SIG-M5 treated with dmso at 0.1 percent for 504 hours (cell line): ENCODE measurements around the gene STEAP2.

Source experiments
- DNase-seq: peaks from one replicate; lab custom pipeline; 2025; ENCODE audit not compliant: unreplicated experiment; lab: John Stamatoyannopoulos, UW

Gene STEAP2

DNA sequence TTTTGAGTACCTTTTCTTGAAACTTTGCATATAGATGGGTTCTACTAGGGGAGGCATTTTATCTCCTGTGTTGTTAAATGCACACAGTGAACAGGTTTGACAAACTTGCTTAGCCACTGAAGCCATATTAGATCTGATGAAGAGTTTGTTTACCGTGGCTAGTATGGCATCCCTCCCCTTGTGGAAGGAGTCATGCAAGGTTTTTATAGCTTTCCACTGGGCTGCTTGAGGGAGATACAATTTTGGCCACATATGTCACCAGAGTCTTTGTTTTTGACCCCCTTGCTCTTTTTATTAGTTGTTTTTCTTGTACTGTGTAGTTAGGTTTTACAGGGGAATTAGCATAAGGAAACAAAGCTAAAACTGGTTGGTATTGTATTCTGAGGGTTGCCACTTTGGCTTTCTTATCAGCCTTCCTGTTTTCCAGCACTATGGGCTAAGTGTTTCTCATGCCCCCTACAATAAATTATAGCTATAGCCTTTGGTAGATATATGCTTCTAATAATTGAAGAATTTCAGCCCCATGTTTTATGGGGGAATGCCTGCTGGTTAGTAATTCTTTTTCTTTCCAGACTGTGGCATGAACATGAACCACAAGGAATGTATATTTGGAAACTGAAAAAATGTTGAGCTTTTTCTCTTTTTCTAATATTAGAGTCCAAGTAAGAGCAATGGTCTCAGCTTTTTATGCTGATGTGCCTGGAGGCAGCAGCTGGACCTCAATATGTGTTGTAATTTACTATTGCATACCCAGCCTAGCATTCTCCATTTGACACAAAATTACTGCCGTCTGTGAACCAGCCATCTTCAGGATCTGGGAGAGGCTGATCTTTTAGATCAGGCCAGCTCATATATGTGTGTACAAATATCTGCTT is 18.4 kb upstream of the STEAP2 start:
- DNase-seq: peak; percentile 35

DNA sequence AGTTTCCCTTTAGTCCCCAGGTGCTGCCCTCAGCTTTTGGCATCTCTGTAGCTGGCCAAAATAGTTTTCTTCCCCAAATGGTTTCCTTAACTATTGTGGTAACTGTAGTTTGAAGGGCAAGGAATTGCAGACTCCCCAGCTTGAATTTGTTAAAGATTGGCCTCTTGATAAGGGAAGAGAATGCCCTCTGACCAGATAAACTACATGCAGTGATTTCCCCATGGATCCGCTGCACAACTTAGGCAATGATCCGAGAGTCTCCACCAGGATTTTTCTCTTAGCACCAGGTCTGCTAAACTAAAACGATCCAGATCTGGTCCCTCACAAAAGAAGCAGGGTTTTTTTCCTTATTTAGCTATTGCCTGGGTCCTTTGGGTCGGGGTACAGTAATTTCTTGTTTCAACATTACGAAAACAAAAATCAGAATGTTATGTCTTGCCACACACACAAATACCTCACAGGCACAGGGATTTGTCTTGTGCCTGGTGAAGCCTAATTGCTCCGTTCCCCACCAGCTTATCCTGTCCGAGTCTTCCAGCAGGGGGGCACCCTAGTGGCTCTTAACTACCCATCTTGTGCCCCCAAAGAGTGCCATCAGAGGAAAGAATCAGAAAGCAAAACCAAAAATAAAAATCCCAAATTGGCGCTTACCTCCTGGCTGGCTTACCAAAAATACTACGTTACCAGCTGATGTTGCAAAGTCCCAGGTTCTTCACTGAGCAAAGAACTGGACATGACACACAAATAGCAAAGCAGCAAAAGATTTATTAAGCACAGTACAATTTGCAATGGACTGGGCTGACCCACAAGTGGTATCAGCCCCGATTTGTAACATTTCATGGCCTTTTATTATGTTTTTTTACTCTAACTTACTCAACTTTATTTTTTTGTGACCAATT is 16.4 kb upstream of the STEAP2 start:
- no peak for DNase-seq

DNA sequence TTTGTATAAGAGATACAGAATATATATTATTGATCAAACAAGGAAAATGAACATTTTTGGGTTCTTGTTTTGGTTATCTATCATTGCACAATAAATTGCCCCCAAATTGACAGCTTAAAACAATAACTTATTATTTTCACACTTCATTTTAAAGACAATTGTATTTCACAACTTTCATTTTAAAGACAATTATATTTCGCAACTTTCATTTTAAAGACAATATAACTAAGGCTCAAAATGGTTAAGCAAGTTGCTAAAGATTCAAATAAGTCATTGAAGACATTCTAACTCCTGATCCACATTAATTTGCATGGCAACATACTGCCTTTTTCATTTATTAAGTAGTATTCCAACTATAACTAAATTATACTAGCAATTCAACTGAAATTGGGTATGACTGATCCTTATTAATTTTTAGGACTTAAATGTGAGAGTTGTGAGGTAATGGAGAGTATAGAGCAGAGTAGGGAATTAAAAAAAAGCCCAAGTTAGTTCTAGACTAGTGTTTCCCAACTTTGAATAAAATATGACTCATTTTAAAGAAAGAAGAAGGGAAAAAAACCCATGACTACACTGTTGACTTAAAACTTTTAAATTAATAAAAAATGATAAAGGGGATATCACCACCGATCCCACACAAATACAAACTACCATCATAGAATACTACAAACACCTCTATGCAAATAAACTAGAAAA is 9.9 kb upstream of the STEAP2 start:
- DNase-seq: no peak

DNA sequence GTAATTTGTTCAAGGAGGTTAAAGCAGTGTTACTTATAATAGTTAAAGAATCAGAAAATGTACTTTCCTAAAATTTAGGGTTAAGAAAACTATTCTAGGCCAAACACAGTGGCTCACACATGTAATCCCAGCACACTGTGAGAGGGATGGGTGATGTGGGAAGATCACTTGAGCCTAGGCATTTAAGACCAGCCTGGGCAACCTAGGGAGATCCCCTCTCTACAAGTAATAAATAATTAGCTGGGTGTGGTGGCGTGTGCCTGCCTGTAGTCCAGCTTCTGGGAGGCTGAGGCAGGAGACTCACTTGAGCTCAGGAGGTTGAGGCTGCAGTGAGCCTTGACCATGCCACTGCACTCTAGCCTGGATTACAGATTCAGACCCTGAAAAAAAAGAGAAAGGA is 3.6 kb upstream of the STEAP2 start:
- no peak for DNase-seq

DNA sequence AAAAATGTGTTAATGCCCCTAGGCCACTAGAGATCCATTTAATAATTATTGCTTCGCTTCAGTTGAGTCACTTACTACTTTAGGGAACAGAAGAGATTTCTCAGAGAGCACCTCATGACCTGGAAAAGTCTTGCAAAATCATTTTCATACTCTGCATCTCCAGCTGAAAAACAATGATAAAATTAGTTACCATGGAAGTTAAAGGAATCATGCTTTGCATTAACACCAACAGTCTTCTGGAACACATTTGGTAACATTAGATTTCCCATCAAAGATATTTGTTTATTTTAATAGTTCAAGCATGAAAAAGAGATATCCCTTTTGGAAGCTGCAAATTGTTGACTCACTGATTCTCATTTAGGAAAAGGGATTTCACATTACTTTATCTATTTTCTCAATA is 1.8 kb upstream of the STEAP2 start:
- DNase-seq: no peak

DNA sequence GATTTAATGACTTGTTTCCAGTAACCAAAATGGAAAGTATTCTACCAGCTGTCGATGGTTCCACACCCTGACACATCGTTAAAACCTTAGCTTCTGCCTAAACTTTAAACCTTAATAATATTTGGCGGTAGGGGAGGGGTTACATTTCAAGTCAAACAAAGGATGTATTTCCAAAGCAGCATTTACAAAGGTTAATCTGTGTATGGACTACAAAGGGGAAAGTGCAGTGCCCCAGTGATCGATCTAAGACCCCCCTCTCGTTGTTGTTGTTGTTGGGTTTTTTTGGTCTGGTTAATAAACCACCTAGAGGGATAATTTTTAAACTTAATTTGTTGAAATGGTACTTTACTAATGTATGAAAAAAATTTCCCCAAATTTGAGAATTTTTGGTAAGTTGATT is 1.1 kb upstream of the STEAP2 start:
- no peak for DNase-seq

DNA sequence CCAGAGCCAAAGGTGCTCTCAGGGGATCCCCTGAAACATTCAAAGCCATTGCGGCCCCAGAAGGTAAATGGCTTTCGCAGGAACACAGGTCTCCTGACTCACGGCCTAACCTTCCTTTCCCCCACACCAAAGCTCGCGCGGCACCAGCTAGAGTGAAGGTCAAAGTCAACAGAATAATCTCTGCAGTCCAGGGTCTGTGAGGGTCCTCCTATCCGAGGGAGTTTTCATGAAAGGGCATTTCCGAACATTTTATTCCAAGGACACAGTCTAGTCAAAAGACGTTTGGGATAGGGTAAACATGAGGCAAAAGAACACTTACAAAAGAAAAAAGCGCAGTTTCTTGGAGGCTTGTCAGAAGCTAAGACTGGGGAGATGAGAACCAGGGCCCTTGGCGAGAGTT is 559 bp upstream of the STEAP2 start:
- DNase-seq: no peak

DNA sequence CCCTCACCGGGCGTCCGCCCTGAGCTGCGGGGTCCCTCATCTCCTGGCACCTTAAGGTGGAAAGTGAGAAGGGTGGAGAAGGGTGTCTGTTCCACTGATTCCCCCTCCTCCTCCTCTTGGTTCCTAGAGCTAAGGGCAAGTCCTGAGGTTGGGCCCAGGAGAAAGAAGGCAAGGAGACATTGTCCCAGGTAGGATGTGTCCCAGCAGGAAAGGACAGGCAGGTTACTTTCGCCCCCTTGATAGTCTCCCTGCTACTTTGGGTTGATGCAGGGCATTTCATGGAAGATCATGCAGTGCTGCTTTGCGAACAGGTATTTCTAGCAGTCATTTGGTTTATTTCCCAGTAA is 582 bp downstream of the STEAP2 start:
- DNase-seq: no peak

DNA sequence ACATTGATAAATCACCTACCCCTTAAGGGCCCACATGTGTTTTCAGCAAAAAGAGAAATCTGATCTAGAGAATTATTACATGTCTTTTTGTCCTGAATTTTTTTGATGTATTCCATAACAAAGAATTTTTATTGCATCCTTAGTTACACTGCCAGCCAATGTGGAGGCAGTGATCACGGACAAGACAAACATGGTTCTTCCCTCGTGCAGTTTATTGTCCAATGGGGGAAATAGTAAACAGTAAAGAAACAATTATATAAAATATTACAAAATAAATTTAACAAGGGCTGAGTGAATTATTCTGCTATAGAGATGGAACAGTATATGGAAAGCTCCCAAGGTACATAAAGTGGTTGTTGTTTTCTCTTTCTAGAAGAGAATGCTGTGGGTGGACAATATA is 2.0 kb downstream of the STEAP2 start:
- no peak for DNase-seq

DNA sequence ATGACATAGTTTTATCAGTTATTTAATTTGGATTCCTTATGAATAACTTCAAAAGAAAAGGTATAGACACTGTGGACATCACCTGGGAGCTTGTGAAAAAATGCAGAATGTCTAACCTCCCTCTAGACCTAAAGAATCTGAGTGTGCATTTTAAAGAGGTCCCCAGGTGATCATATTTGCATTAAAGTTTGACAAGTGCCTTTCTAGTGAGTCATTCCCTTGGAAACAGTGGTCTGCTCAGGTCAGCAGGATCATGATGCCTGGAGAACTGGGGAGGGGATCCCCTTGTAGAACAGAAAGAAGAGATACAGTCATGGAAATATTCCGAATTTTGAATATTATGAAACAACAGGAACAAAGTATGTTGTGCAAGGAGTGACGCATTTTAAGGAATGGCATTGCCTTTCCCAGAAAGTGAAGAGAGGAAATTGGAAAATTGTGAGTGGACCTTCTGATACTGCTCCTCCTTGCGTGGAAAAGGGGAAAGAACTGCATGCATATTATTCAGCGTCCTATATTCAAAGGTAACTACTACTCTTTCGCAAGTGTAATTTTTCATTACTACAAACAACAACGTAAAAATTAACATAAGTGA is 4.6 kb downstream of the STEAP2 start:
- DNase-seq: no peak

DNA sequence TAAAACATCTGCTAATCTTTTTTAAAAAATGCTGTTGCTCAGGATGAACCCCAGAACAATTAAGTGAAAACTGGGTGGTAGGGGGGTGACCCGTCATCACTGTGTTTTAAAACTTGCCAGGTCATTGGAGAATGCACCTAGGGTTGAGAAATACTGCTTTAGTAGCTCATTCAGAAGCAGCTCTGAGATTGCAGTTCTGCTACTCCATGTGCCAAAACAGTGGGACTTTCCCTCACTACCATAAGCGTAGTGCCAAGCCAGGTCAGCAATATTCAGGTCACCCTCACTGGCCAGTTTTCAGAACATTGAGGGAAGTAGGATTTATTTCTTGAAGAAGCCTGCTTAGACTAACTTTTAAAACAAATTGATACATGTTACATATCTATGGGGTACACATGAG is 5.2 kb downstream of the STEAP2 start:
- no peak for DNase-seq

DNA sequence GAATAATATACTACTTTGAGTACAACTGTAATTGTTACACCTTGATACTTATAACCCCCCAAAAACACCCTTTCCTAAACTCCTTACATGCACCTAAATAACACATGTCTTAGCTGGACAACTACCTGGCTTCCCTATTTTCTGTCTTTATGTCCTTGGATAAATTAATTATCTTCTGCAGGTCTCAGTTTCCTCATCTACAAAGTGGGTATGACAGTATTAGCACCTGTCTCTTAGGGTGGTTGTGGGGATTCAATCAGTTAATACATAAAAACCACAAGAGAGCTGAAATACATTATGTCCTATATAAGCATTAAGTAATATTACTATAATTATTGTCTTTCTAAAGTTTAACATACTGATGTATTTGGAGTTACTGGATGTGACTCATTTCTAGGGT is 10.8 kb downstream of the STEAP2 start:
- no peak for DNase-seq

DNA sequence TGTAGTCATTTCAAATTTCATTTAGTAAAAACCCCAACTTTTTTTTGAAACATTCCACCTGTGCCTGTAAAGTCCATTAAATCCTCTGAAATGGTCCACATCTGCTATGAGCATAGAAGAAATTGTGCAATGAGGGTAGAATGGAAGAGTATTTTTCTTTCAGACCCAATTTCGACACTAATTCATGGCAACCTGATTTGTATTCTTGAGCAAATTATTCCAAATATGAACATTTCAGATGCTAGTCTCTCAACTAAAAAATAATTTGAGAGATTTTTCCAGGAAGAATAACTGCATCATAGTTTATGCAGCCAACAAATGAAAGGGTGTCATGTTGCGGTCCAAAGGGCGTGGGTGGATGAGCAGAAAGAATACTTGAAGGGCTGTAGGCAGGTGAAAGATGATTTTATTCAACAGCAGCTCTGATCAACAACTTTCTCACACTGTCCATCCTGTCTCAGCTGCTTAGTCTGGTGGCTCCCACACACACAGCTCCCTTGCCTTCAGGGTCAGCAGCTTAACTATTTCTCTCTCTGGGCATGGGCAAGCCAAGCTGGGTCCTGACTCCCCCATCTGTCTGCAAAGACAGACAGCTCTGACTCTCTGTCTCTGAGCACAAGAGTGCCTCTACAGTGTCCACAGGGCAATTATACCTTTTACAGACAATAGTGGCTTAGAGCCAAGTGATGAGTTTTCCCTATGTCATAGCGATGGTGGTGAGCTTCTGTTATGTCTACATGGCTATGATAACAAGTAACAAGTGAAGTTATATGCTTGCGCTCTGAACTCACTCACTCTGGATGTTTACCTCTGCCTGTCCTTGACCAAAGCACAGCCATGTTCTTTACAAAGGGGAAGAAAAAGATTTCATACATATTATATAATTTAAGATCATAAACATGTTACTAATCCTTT is 11.5 kb downstream of the STEAP2 start:
- no peak for DNase-seq

DNA sequence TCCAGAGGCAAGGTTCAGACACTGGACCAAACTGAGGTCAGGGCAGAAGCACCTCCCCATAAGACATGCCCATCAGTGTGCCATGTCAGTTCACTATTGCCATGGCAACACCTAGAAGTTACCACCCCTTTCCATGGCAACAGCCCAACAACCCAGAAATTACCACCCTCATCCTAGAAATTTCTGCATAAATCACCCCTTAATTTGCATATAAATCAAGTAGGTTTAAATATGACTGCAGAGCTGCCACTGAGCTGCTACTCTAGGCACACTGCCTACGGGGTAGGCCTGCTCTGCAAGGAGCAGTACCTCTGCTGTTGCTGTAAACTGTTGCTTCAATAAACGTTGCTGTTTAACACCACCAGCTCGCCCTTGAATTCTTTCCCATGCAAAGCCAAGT is 12.7 kb downstream of the STEAP2 start:
- no peak for DNase-seq

DNA sequence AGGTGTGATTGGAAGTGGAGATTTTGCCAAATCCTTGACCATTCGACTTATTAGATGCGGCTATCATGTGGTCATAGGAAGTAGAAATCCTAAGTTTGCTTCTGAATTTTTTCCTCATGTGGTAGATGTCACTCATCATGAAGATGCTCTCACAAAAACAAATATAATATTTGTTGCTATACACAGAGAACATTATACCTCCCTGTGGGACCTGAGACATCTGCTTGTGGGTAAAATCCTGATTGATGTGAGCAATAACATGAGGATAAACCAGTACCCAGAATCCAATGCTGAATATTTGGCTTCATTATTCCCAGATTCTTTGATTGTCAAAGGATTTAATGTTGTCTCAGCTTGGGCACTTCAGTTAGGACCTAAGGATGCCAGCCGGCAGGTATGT is 13.6 kb downstream of the STEAP2 start:
- DNase-seq: no peak

DNA sequence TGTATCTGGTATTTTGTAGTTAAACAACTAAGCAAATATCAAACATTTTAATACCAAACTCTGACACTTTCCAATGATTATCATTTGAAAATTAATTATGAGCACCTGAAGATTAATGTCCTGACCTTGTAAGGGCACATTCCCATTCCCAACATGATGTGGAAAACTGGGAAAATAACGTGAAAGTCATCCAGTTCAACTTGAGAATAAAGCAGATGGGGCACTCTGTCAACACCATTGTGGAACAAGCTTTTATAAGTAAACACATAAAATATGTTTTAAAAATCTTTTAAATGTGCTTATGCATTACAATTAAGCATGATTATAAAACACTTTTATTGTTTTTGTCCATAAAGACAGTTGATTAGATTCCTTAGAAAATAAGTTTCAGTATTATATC is 14.1 kb downstream of the STEAP2 start:
- DNase-seq: no peak

DNA sequence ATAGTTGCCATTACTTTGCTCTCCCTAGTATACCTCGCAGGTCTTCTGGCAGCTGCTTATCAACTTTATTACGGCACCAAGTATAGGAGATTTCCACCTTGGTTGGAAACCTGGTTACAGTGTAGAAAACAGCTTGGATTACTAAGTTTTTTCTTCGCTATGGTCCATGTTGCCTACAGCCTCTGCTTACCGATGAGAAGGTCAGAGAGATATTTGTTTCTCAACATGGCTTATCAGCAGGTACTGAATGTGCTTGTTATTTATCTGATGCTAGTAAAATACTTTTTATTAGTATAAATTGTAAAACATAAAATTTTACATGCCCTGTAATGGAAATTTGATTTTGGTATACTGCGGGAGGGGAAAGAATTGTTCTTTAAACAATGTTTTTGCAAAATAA is 15.7 kb downstream of the STEAP2 start:
- DNase-seq: no peak

DNA sequence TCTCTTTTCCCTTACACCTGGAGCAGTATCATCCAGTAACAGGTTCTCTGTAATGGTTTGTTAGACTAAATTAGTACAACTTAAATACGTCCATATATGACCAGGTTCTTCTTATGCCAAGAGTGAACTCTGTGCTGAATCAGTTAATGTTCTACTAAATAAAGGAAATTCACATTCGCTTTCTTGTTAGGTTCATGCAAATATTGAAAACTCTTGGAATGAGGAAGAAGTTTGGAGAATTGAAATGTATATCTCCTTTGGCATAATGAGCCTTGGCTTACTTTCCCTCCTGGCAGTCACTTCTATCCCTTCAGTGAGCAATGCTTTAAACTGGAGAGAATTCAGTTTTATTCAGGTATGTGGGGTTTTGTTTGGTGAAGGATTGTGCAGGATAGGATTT is 18.1 kb downstream of the STEAP2 start:
- no peak for DNase-seq

DNA sequence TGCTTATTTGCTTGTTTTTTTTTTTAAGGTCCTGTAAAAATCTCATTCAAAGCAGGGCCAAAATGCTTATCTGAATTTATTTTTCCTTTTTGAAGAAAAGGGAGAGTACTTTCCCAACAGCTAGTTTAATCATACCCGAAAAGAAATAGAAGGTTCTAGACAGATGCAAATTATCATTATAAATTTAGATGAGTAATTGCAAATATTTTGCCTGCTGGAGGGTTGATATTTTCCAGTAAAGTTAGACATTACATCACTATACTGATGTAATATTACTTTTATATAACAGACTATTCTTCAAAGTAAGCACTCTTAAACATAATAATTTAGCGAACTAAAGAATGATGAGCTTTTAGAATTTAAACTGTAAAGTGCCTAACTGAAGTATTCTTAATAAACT is 19.3 kb downstream of the STEAP2 start:
- no peak for DNase-seq

DNA sequence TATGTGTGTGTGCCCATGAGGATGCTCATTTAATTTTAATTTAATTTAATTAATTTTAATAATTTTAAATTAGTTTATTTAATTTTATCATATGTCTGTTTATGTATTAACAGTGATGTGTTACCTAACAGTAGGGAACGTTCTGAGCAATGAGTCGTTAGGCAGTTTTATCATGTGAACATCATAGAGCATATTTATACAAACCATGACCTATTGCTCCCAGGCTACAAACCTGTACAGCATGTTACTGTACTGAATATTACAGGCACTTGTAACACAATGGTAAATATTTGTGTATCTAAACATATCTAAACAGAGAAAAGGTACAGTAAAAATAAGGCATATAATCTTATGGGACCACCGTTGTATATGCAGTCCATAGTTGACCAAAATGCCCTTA is 19.8 kb downstream of the STEAP2 start:
- DNase-seq: peak; percentile 4
